Right lobe of liver (tissue), 4 donors: ENCODE measurements around the gene PDE4B.

Source experiments
- CTCF ChIP-seq, 4 donors: fragments of 200-600 bp in 3 of 4; fragments of 450-650 bp in 1 of 4; IDR thresholded peaks; one replicate each; pipeline versions ENCODE4 v1.5.1 to v1.8.0; 2016 to 2022; ENCODE audit warnings: antibody characterized with exemption in 4 of 4, mild to moderate bottlenecking in 2 of 4
- POLR2A ChIP-seq: fragments of 450-650 bp; IDR thresholded peaks from one replicate; pipeline ENCODE4 v1.6.1; 2017; ENCODE audit warnings: antibody characterized with exemption, mild to moderate bottlenecking
- donor health status: DM: no; HTN: no; CAD: no.
- donor health status: DM: no; HTN: no; CAD: no.
- donor health status: DM: no; HTN: yes; CAD: no.

GRCh38 chr1:66213491-66213890 lies 420.8 kb downstream of the PDE4B start:
- no peak for TF ChIP-seq CTCF (IDR thresholded peaks at IDR 0.05)
- no peak for TF ChIP-seq POLR2A
